Measurements from ENCODE around the gene PBXIP1. TPM values are rescaled to one million over a fixed set of nuclear protein-coding genes. Genes with fewer than 3 reads are reported as not detected.

PBXIP1 gene
- total and polyA plus RNA-seq, 10 of the 15 experiments (the other 5 are each of a cell fraction or from before 2014, with no cell fraction given), result 0.63 to 25.6 (median 15.4) TPM

DNA sequence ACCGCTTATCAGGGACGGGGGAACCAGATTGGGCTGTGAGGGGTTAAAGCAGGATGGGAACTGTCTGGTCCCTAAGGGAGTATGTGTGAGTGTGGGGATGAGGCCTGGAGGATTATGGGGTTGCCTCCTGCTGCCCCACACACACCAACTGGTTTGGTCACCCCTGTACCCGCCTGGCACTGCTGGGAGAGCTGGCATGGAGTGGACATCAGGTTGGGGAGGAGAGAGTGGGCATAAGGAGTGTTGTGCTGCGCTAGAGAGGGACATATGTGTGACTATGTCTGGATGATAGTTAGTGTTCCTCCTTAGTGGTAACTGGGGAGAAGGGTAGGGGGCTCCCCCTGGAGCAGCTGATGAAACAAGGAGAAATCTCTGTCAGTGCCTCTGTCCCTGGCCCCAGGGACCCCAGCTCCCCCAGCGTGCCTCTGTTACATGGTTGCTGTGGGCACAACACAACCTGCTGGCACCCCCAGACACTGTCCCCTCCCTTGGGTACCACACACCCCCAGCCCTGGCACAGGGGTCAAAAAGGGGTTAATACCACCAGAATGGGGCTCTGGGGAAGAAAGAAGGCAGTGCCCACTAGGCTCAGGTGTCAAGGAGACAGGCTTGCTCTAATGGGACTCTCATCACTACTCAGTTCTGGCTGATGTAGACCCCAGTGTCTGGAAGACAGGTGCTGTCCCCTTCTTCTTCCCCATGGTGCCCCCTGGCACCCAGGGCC, 48.6 kb upstream of the PBXIP1 start:
- no peaks in the 10 kb centered on the region for H3K27me3 ChIP-seq (replicated peaks in 1 of 2; ENCODE audit: control insufficient read depth in 2 of 2, insufficient read depth in 2 of 2, low read length in 1 of 2)
- H3K9me3 ChIP-seq (replicated peaks; ENCODE audit: control insufficient read depth, insufficient read depth, low read length), result no peaks in the 10 kb centered on the region
- ChIA-PET RAD21 (ENCODE audit: unreplicated experiment) (interaction anchor here (1.1 to 3.3 kb wide), 4 partner anchors 11 to 49 kb away, joined by 4 to 14 read pairs (median 4); partner anchors contain the start of gene PBXIP1), CTCF (interaction anchor here (0.6 to 2.1 kb wide), 6 partner anchors 8 to 60 kb away, joined by 3 to 18 read pairs (median 3); no protein-coding TSS in a partner anchor), SMC1A (ENCODE audit: uncharacterized antibody, unreplicated experiment) (interaction anchor here (0.6 to 1.4 kb wide), 6 partner anchors 8 to 825 kb away, joined by 3 to 4 read pairs (median 3); no protein-coding TSS in a partner anchor), POLR2A (interaction anchor here (1.0 to 1.9 kb wide), 7 partner anchors 12 to 53 kb away, joined by 3 to 8 read pairs (median 4); partner anchors contain the start of genes FLAD1, PYGO2 and SHC1)
- ATAC-seq, result no peak
- no peak for FAIRE-seq
- in situ Hi-C loops (cut with MboI), result no loop called here
- H3K36me3 ChIP-seq (ENCODE audit: control insufficient read depth in 2 of 2, insufficient read depth in 2 of 2, low read length in 1 of 2), result no peaks in the 10 kb centered on the region; a peak in 2 of 4 replicates
- peak overlapping the region; percentile 98 for H3K4me2 ChIP-seq (ENCODE audit: control insufficient read depth, insufficient read depth)
- intact Hi-C loops (cut with micrococcal nuclease; ENCODE audit: unreplicated experiment), result loop anchor here (5.0 kb wide), 1 partner anchor 42 kb away; the partner anchor contains the start of gene PYGO2
- H3K27ac ChIP-seq (ENCODE audit: control insufficient read depth, insufficient read depth), result peak overlapping the region; percentile 91
- peaks cover 59% of the 10 kb centered on the region for H3K79me2 ChIP-seq (ENCODE audit: control insufficient read depth, insufficient read depth, low read length)
- TF ChIP-seq IKZF2 (IDR thresholded peaks at IDR 0.05) (peak in 1 of 2 experiments; percentile 11; a peak in 1 of 4 replicates), HDGF (IDR thresholded peaks at IDR 0.05) (peak; percentile 67; the same call in 1 of the 2 replicates), SMARCA5 (IDR thresholded peaks at IDR 0.05) (peak; percentile 15; the same call in 1 of the 2 replicates), RELB (IDR thresholded peaks at IDR 0.05; ENCODE audit: low read depth) (0 out of 2 replicates have a peak, but pooled peaks have one; percentile 8), MTA3 (IDR thresholded peaks at IDR 0.05; ENCODE audit: borderline replicate concordance, low read length) (no peak), IKZF1 (conservative IDR thresholded peaks at IDR 0.05) (peak; percentile 42), POLR2AphosphoS5 (IDR thresholded peaks at IDR 0.05; ENCODE audit: low read length) (peak; percentile 16; the same call in 1 of the 2 replicates), ETV6 (conservative IDR thresholded peaks at IDR 0.05 in 1 of 2, IDR thresholded peaks at IDR 0.05 in 1 of 2; ENCODE audit: borderline replicate concordance in 1 of 2, low read depth in 1 of 2) (0 out of 4 replicates have a peak, but pooled peaks of 1 of the 2 experiments have one; percentile 12), CBX5 (IDR thresholded peaks at IDR 0.05; ENCODE audit: low read depth) (no peak)
- TF ChIP-seq, protein P1, sequence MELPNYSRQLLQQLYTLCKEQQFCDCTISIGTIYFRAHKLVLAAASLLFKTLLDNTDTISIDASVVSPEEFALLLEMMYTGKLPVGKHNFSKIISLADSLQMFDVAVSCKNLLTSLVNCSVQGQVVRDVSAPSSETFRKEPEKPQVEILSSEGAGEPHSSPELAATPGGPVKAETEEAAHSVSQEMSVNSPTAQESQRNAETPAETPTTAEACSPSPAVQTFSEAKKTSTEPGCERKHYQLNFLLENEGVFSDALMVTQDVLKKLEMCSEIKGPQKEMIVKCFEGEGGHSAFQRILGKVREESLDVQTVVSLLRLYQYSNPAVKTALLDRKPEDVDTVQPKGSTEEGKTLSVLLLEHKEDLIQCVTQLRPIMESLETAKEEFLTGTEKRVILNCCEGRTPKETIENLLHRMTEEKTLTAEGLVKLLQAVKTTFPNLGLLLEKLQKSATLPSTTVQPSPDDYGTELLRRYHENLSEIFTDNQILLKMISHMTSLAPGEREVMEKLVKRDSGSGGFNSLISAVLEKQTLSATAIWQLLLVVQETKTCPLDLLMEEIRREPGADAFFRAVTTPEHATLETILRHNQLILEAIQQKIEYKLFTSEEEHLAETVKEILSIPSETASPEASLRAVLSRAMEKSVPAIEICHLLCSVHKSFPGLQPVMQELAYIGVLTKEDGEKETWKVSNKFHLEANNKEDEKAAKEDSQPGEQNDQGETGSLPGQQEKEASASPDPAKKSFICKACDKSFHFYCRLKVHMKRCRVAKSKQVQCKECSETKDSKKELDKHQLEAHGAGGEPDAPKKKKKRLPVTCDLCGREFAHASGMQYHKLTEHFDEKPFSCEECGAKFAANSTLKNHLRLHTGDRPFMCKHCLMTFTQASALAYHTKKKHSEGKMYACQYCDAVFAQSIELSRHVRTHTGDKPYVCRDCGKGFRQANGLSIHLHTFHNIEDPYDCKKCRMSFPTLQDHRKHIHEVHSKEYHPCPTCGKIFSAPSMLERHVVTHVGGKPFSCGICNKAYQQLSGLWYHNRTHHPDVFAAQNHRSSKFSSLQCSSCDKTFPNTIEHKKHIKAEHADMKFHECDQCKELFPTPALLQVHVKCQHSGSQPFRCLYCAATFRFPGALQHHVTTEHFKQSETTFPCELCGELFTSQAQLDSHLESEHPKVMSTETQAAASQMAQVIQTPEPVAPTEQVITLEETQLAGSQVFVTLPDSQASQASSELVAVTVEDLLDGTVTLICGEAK (IDR thresholded peaks at IDR 0.05; ENCODE audit: borderline replicate concordance), result 0 out of 2 replicates have a peak, but pooled peaks have one; percentile 9
- H2AFZ ChIP-seq (ENCODE audit: control insufficient read depth, low read depth, low read length), result 0 out of 2 replicates have a peak overlapping the region, but pooled peaks have one; percentile 43
- no peak for DNase-seq (ENCODE audit: low read depth, low spot score)
- 1% methylated on average over 5 of the region's 5 CpGs for WGBS (ENCODE audit: insufficient coverage, insufficient replicate concordance, low lambda C conversion rate, missing lambda C conversion rate)
- peak overlapping the region; percentile 99 for H3K4me3 ChIP-seq
- H3K9ac ChIP-seq (ENCODE audit: control insufficient read depth, insufficient read depth, low read length), result peak overlapping the region; percentile 85
- 0 out of 2 replicates have a peak, but pooled peaks cover 3% of the 10 kb centered on the region for H4K20me1 ChIP-seq (ENCODE audit: control insufficient read depth, insufficient read depth)
- BruUV-seq (replicated peaks), result TSS peak; percentile 56
- H3K4me1 ChIP-seq (ENCODE audit: control insufficient read depth, insufficient read depth, low read length), result peaks cover 44% of the 10 kb centered on the region
